PC-3 (cell line): ENCODE data around the gene ADAMTS4. TPM values are rescaled to one million over a fixed set of nuclear protein-coding genes. Genes with fewer than 3 reads are reported as not detected.

Experiments used
- ATAC-seq: fragments of 200-7000 bp; cut with Tn5 transposase; 2 replicates; pipeline ENCODE4 v1.9.1; 2020; ENCODE audit warnings: mild to moderate bottlenecking, moderate library complexity
- BruUV-seq: library from RNA; stranded (reverse); fragments of 400-500 nt; replicated peaks from 2 replicates; lab custom pipeline; 2021; lab: Mats Ljungman, UMichigan
- CTCF ChIA-PET: fragments of 300-600 bp; sonication (Branson Sonifier 250); formaldehyde crosslinking; loops from one replicate; lab custom pipeline; 2022; ENCODE audit warnings: antibody characterized with exemption; lab: Charles Lee
- POLR2A ChIA-PET: fragments of 300-600 bp; sonication (Branson Sonifier 250); formaldehyde crosslinking; loops from one replicate; lab custom pipeline; 2022; ENCODE audit warnings: antibody characterized with exemption; ENCODE audit not compliant: unreplicated experiment; lab: Charles Lee
- DNase-seq: peaks from one replicate; pipeline ENCODE4 v3.0.0-alpha.2; 2015
- H2AFZ ChIP-seq: fragments of 300-600 bp; sonication (generic); 2 replicates; pipeline ENCODE4 v1.6.0; 2016; ENCODE audit warnings: antibody characterized with exemption, low read length
- H3F3A ChIP-seq: fragments of 300-600 bp; sonication (generic); one replicate; pipeline ENCODE4 v1.6.0; 2017; ENCODE audit warnings: antibody characterized with exemption, low read length, control low read depth, mild to moderate bottlenecking; ENCODE audit not compliant: unreplicated experiment
- H3K27ac ChIP-seq: fragments of 300-600 bp; sonication (generic); 2 replicates; pipeline ENCODE4 v1.5.1; 2016; ENCODE audit warnings: mild to moderate bottlenecking, low read length
- H3K27me3 ChIP-seq: fragments of 300-600 bp; sonication (generic); 2 replicates; pipeline ENCODE4 v1.6.1; 2016; ENCODE audit warnings: low read length, mixed read lengths
- H3K36me3 ChIP-seq: fragments of 300-600 bp; sonication (generic); 2 replicates; pipeline ENCODE4 v1.6.1; 2016; ENCODE audit warnings: low read depth, mixed run types, low read length, mixed read lengths
- H3K4me1 ChIP-seq: fragments of 300-600 bp; sonication (generic); 2 replicates; pipeline ENCODE4 v1.5.1; 2016; ENCODE audit warnings: low read length; ENCODE audit not compliant: insufficient read depth
- H3K4me2 ChIP-seq: fragments of 300-600 bp; sonication (generic); 2 replicates; pipeline ENCODE4 v1.6.0; 2016; ENCODE audit warnings: low read length
- H3K4me3 ChIP-seq: fragments of 300-600 bp; sonication (generic); 2 replicates; pipeline ENCODE4 v1.5.1; 2016; ENCODE audit warnings: mild to moderate bottlenecking, low read length, mixed read lengths
- H3K79me2 ChIP-seq: fragments of 300-600 bp; sonication (generic); 2 replicates; pipeline ENCODE4 v1.6.1; 2017; ENCODE audit warnings: low read length, mixed read lengths
- H3K9ac ChIP-seq: fragments of 300-600 bp; sonication (generic); 2 replicates; pipeline ENCODE4 v1.6.0; 2016; ENCODE audit warnings: mild to moderate bottlenecking, low read length
- H3K9me2 ChIP-seq: fragments of 300-600 bp; sonication (generic); replicated peaks from 2 replicates; pipeline ENCODE4 v1.6.1; 2016; ENCODE audit warnings: mixed run types, low read length, mixed read lengths
- H3K9me3 ChIP-seq: fragments of 300-600 bp; sonication (generic); 2 replicates; pipeline ENCODE4 v1.6.1; 2016; ENCODE audit warnings: low read length, mixed read lengths
- H4K20me1 ChIP-seq: fragments of 300-600 bp; sonication (generic); 2 replicates; pipeline ENCODE4 v1.6.1; 2016; ENCODE audit warnings: low read length, mixed read lengths
- EZH2 ChIP-seq: fragments of 300-600 bp; sonication (generic); IDR thresholded peaks from one replicate; pipeline ENCODE4 v1.6.1; 2017; ENCODE audit warnings: antibody characterized with exemption, mild to moderate bottlenecking, low read length; ENCODE audit not compliant: unreplicated experiment
- EZH2phosphoT487 ChIP-seq: fragments of 300-600 bp; sonication (generic); IDR thresholded peaks from 2 replicates; pipeline ENCODE4 v1.6.1; 2018; ENCODE audit warnings: mild to moderate bottlenecking, antibody characterized with exemption, low read length, borderline replicate concordance
- intact Hi-C: fragments of 100-400 bp; cut with micrococcal nuclease; formaldehyde crosslinking; loops from 2 replicates; pipeline ENCODE4 v1.9.0; 2023
- total RNA-seq: library from RNA; depleted of rRNA; stranded (reverse); fragments of >200 nt; gene quantifications from 2 replicates; pipeline ENCODE4 v1.2.3, GENCODE V29; 2014
- TF ChIP-seq, protein P1 (sequence below): fragments of 300-600 bp; sonication (generic); conservative IDR thresholded peaks from 2 replicates; pipeline ENCODE4 v1.5.1; 2017; ENCODE audit warnings: antibody characterized with exemption, low read depth, mild to moderate bottlenecking, low read length

ADAMTS4 gene
- total RNA-seq, 1 experiment from 2014 or later = not detected

DNA sequence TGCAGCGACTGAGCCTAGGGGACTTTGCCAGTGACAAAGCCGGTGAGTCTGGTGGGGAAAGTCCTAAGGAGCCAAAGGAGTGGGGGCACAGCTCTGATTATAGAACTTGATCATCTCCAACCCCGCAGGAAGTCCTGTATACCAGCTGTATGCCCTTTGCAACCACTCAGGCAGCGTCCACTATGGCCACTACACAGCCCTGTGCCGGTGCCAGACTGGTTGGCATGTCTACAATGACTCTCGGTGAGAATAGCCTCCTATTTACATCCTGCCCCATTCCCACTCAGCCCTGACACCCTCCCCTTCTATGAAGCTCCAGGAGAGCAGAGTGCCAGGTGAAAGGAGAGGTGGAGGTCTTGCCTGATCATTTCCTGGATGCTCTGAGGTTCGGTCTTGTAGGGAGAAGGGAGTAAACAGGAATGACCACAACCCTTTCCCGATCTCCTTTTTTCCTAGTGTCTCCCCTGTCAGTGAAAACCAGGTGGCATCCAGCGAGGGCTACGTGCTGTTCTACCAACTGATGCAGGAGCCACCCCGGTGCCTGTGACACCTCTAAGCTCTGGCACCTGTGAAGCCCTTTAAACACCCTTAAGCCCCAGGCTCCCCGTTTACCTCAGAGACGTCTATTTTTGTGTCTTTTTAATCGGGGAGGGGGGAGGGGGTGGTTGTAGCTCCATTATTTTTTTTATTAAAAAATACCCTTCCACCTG, 33.8 kb downstream of the ADAMTS4 start:
- TF ChIP-seq EZH2phosphoT487 (no peak), EZH2 (no peak)
- POLR2A ChIA-PET = interaction anchor here (0.6 to 1.0 kb wide), 3 partner anchors 34 to 66 kb away, joined by 3 to 27 read pairs (median 6); partner anchors contain the start of genes NIT1 and PFDN2
- H3K4me2 ChIP-seq = peak overlapping the region; percentile 92
- DNase-seq (no peak), ATAC-seq (no peak)
- no peaks in the 10 kb centered on the region for H4K20me1 ChIP-seq
- no peaks in the 10 kb centered on the region for H3K9me2 ChIP-seq
- peak overlapping the region; percentile 57 for H3K9ac ChIP-seq
- no TSS peak for BruUV-seq
- peaks cover 10% of the 10 kb centered on the region for H3F3A ChIP-seq
- intact Hi-C loops = no loop called here
- peaks cover 28% of the 10 kb centered on the region for H3K4me1 ChIP-seq
- no peaks in the 10 kb centered on the region for H3K9me3 ChIP-seq
- H2AFZ ChIP-seq = peak overlapping the region; percentile 88
- no peaks in the 10 kb centered on the region for H3K27me3 ChIP-seq
- peaks cover 17% of the 10 kb centered on the region for H3K79me2 ChIP-seq
- CTCF ChIA-PET = interaction anchor here (1.2 to 1.6 kb wide), 3 partner anchors 12 to 217 kb away, joined by 4 to 5 read pairs (median 5); partner anchors contain the start of gene B4GALT3
- peaks cover 4% of the 10 kb centered on the region; the same call in 1 of the 2 replicates for H3K36me3 ChIP-seq
- peak overlapping the region; percentile 70 for H3K27ac ChIP-seq
- H3K4me3 ChIP-seq = peak overlapping the region; percentile 75

DNA sequence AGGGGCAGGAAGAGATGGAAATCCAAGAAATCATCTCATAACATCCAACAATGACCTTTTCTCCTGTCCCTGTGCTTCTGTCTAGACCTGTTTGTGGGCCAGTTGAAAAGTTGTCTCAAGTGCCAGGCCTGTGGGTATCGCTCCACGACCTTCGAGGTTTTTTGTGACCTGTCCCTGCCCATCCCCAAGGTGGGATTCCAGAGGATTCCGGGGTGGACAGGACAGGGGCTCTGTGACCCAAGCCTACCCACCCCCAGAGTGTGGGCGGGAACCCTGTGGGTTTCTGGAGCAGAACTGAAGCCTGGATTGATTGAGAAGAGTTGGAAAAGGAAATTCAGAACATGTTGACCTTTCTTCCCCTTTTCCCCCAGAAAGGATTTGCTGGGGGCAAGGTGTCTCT, 35.1 kb downstream of the ADAMTS4 start:
- Histone ChIP-seq H3K27me3 (no peaks in the 10 kb centered on the region), H3K36me3 (peaks cover 4% of the 10 kb centered on the region; the same call in 1 of the 2 replicates), H3K79me2 (peaks cover 23% of the 10 kb centered on the region), H3K4me1 (peaks cover 34% of the 10 kb centered on the region), H3K9ac (no peak overlapping the region), H3K9me3 (no peaks in the 10 kb centered on the region), H3K4me2 (no peak overlapping the region), H3K4me3 (no peak overlapping the region), H3K27ac (no peak overlapping the region), H3K9me2 (no peaks in the 10 kb centered on the region), H4K20me1 (no peaks in the 10 kb centered on the region), H2AFZ (no peak overlapping the region), H3F3A (peaks cover 10% of the 10 kb centered on the region)
- TF ChIP-seq, protein P1, sequence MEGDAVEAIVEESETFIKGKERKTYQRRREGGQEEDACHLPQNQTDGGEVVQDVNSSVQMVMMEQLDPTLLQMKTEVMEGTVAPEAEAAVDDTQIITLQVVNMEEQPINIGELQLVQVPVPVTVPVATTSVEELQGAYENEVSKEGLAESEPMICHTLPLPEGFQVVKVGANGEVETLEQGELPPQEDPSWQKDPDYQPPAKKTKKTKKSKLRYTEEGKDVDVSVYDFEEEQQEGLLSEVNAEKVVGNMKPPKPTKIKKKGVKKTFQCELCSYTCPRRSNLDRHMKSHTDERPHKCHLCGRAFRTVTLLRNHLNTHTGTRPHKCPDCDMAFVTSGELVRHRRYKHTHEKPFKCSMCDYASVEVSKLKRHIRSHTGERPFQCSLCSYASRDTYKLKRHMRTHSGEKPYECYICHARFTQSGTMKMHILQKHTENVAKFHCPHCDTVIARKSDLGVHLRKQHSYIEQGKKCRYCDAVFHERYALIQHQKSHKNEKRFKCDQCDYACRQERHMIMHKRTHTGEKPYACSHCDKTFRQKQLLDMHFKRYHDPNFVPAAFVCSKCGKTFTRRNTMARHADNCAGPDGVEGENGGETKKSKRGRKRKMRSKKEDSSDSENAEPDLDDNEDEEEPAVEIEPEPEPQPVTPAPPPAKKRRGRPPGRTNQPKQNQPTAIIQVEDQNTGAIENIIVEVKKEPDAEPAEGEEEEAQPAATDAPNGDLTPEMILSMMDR = no peak
- TF ChIP-seq EZH2 = no peak
- no peak for TF ChIP-seq EZH2phosphoT487
- no TSS peak for BruUV-seq
- CTCF ChIA-PET = no interaction called here
- POLR2A ChIA-PET = interaction anchor here (0.5 kb wide), 1 partner anchor 18 kb away, joined by 3 read pairs; no protein-coding TSS in a partner anchor
- no peak for ATAC-seq
- DNase-seq = no peak
- intact Hi-C loops = no loop called here

DNA sequence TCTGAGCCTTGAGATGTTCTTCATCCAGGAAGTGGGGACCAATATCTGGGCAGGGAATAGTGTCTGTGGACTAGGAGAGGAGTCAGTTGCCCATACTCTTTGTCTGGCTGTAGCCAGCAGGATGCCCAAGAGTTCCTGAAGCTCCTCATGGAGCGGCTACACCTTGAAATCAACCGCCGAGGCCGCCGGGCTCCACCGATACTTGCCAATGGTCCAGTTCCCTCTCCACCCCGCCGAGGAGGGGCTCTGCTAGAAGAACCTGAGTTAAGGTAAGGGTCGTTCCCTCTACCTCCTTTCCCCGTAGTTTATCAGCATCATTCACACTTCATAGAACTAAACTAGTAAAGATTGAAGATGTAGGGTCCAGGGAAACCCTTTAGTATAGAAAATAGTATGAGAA, 36.0 kb downstream of the ADAMTS4 start:
- H3K4me2 ChIP-seq = no peak overlapping the region

More for the DNA sequence above, 36.0 kb downstream of the ADAMTS4 start:
- ChIA-PET POLR2A (no interaction called here), CTCF (no interaction called here)
- ATAC-seq (no peak), DNase-seq (no peak)
- Histone ChIP-seq H3K27ac (no peak overlapping the region), H3K4me3 (no peak overlapping the region), H4K20me1 (no peaks in the 10 kb centered on the region), H3K79me2 (peaks cover 23% of the 10 kb centered on the region), H3F3A (peaks cover 10% of the 10 kb centered on the region), H3K36me3 (peaks cover 4% of the 10 kb centered on the region; the same call in 1 of the 2 replicates), H2AFZ (no peak overlapping the region), H3K4me1 (peaks cover 44% of the 10 kb centered on the region), H3K9ac (no peak overlapping the region), H3K9me2 (no peaks in the 10 kb centered on the region), H3K9me3 (no peaks in the 10 kb centered on the region), H3K27me3 (no peaks in the 10 kb centered on the region)
- intact Hi-C loops = no loop called here
- no peak for TF ChIP-seq EZH2phosphoT487
- TF ChIP-seq, protein P1 = no peak
- no peak for TF ChIP-seq EZH2
- no TSS peak for BruUV-seq
